HG03039 (cell line): ENCODE measurements around the gene TEX19.

Experiments used
- ATAC-seq: cut with Tn5 transposase; IDR thresholded peaks from one replicate; pipeline ENCODE4 v1.9.1; 2021; ENCODE audit warnings: mild to moderate bottlenecking, moderate library complexity; ENCODE audit not compliant: unreplicated experiment

Gene TEX19, protein sequence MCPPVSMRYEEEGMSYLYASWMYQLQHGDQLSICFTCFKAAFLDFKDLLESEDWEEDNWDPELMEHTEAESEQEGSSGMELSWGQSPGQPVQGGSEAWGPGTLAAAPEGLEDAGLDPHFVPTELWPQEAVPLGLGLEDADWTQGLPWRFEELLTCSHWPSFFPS

DNA sequence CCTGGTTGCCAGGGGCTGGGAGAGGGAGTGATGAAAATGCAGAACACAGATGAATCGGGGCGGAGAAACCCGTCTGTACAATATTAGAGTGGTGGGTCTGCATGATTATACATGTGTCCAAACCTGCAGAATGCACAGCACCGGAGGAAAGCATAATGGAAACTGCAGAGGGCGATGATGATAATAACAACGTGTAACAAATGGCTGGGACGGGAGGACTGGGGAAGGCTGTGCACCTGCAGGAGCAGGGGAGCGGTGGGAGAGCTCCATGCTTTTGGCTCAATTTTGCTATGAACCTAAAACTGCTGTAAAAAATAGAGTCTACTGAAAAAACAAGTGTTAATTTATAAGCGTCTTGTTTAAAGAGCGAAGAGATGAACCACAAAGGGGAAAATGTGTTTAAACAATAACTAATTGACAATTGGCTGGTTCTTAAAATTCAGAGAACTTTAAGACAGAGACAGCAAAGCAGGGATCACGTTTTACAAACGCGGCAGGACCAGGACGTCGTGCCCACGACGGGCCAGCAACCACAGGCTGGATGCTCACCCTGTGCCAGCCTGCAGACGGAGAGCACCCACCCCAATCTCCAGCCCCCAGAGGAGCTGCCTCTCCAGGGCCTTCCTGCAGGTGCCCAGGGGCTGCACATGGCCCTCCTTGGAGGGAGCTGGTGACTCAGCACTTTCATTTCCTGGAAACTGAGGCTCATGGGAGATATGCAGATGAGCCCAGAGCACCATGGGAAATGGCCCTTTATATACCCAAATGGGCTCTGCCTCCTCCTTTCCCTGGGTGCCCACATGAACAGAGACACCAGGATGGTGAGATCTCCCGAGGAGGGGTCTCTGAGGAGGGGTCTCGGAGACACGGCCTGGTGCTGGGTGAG, at the start of gene TEX19:
Gene TEX19 (plus strand): TSS at position 783 of the 886 bp plus-strand sequence. CDS start 2,904 bp downstream, outside the sequence.
- no peak for ATAC-seq

DNA sequence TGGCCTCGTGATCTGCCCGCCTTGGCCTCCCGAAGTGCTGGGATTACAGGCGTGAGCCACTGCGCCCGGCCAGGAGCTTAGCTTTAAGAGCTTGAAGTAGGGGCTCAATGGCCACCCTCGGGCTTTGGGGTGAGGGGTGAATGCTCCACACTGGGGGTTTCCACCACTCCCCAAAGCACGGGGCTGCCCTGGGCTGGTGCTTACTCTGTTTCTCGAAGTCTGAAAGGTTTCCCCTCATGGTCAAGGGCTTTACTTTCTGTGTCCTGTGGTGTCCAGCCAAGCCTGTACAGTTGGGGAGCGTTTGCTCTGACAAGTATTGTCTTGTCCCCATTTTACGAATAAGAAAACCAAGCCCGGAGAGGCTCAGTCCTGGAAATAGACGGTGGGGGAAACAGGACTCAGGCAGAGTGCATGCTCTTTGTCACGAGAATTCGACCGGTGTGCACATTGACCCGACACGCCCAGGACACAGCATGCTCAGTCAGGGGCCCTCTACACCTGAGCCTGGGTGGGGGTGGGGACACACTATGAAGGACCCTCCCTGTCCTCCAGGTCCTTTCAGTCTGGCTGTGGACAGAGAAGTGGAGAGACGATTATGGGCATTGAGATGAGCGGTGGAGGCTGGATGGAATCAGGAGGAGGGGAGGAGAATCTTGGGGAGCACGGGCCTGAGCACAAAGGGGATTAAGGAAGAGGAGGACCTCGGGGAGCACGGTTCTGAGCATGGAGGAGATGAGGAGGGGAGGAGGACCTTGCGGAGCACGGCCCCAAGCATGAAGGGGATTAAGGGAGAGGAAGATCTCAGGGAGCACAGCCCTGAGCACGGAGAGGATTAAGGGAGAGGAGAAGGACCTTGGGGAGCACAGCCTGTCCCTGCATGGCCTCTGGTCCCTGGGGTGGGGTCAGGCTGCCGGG, 49.1 kb upstream of the TEX19 start:
- no peak for ATAC-seq

DNA sequence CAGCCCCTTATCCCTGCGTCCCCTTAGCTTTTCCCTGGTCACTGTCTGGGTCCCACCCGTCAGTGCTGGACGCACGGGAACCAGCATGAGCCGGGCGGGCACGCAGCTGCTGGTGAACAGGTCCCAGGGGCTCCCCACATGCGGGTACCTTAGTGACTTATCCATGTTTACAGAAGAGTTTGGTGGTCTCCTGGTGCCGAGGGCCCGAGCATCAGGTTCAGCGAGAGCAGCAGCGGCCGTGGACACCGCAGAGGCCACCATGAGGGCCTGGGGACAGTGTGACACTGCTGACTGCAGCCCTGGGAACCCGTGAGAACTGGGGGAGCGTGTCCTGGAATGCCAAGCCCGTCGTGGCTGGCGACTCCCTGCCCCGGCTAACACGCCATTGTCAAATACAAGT, 48.2 kb upstream of the TEX19 start:
- ATAC-seq, result no peak

DNA sequence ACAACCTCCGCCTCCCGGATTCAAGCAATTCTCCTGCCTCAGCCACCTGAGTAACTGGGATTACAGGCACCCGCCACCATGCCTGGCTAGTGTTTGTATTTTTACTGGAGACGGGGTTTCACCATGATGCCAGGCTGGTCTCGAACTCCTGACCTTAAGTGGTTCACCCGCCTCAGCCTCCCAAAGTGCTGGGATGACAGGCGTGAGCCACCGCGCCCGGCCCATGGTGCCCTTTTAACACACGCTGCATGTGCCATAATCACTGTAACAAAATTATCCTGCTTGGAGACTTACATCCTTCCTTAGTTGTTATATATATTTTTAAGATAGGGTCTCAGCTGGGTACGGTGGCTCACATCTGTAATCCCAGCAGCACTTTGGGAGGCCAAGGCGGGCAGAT, 47.1 kb upstream of the TEX19 start:
- ATAC-seq, result no peak

DNA sequence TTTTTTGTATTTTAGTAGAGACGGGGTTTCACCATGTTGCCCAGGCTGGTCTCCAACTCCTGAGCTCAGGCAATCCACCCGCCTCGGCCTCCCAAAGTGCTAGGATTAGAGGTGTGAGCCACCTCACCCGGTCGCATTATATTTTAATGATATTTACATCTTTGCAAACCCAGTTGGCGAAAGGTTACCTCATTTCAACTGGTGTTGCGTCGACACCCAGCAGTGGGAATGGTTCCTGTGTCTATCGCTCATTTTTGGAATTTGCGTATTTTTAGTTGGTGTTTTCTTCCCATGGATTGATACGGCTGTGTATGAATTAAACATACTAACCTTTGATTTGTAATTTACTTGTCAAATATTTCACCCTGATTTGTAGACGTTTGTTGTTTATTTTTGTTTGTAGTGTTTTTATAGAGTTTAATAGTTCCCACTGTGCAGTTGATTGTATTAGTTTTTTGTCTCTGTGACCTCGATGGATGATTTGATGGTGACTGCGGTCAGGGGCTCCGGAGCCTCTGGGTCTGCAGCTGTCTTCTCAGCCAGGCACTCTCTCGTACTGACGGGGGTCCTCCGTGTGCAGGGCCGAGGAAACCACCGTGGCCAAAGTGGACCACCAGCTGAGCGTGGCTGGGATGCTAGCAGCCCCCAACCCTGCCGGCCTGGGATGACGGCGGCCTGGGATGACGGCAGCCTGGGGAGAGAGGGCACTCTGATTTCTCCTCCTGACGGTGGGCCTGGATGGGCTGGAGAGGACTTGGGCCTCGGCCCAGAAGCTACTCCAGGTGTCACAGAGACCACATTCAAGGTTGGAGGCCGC, 45.6 kb upstream of the TEX19 start:
- ATAC-seq, result no peak

DNA sequence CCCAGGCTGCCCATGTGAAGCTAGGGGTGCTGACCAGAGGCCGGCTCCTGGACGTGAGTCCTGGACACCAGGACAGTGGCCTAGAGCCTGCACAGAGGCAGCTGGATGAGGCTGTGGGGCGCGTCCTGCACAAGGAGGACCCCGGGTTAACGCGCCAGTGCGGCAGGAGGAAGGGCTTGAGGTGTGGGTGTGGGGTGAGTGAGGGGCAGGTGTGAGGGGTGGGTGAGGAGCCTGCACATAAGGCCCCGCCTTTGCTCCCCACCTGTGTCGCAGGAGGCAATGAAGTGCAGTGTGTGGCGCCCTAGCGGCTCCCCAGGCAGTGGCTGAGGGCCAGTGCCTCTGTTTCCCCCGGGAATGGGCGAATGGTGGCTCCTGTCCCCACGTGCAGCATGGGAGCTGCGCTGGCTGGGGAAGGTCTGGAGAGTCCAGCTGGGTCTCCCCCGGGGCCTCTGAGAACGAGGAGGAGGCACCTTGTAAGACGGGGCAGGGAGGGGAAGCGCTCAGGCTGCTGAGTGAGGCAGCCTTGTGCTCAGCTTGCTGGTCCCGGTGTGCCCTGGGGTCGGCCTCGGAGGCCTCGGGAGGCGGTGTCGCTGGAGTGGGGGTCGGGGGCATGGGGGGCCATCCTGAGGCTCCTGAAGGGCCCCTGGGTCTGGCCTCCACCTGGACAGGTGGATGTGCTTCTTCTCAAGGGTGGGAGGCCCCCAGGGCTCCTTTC, 44.9 kb upstream of the TEX19 start:
- ATAC-seq, result no peak

DNA sequence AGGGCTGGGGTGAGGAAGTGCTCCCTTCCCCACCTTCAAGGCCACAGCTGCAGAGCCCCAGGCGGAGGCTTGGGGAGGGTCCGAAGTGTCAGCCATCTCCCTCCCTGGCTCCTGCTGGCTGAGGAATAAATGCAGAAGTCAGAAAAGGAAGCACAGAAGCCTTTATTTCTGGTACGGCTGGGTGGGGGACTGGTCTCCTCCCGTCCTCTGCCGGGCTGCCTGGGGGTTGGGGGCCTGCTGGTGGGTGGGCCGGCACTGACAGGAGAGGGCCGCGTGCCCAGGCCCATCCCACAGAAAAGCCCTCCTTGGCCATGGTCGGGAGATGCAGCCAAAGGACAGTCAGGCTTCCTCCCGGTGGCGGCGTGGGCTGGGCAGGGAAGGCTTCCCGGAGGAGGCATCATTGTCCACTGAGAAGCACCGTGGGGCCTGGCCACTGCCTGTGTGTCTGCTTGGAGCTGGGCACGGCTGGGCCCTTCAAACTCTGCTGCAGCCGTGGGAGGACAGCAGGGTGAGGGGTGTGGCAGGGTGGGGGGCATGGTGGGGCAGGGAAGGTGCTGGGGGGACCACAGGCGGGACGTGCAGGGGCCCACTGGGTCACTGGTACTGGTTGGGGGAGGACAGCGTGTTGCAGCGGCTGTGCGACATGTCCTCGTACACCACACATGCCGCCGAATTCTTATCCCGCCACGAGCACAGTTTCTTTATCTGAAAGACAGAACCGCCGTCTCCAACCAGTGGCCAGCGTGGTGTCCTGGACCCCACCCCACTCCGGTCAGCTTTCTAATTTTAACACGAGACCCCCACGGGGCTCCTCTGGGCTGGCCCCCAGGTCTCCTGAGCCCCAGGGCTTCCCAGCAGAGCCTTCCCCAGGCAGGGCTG, 44.1 kb upstream of the TEX19 start:
- ATAC-seq, result no peak

DNA sequence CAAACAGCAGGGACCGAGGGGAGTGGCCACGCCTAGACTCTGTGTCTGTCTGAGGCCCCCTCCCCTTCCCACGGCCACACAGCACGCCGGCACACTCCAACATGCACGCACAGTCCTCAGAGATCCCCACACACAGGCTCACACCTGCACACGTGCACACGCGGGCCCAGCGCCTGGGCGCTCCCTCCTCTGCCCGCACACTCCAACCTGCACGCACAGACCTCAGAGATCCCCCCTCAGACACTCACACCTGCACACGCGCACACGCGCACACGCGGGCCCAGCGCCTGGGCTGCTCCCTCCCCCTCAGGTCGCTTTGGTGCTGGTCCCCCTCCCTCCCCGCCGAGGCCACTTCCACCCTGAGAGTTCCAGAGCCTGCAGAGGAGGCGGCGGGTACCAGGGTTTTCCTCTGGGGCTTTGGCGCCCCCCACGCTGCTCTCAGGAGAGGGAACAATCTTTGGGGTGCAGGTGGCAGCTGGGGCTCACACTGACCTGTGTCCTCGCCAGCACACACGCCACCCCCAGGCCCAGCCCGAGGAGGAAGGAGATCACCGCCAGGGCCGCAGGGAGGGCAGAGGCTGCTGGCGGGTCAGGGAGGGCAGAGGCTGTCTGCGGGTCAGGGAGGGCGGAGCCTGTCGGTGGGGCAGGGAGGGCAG, 43.2 kb upstream of the TEX19 start:
- ATAC-seq, result no peak

DNA sequence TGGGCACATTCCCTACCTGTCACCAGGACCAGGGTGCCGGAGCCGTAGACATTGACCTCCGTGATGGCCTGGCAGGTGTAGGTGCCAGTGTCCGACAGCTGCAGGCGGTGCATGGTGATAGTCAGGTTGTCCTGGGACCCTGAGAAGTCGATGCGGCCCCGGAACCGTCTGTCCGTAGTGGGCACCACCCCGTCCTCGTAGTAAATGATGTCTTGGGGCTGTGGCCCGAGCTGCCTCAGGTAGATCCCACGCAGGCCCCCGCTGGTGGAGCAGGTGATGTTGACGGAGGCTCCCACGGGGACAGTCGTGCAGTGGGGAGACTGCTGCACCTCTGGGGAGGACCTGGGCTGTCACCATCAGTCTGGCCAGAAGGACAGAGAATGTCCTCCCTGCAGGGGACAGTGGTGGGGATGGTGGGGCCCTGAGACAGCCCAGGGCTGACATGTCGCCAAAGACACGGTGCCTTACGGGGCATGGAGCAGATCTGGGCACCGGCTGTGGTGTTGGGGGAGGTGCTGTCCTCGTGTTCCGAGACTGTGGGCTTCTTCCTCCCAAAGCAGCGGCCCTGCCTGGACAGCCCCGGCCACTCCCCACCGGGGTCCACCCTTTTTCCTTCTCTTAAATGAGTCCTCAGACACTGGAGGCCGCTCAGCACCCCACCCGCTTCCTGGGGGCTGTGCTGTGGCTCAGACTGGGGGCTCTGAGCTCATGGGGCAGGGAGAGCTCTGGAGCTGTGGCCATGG, 42.2 kb upstream of the TEX19 start:
- ATAC-seq, result no peak

DNA sequence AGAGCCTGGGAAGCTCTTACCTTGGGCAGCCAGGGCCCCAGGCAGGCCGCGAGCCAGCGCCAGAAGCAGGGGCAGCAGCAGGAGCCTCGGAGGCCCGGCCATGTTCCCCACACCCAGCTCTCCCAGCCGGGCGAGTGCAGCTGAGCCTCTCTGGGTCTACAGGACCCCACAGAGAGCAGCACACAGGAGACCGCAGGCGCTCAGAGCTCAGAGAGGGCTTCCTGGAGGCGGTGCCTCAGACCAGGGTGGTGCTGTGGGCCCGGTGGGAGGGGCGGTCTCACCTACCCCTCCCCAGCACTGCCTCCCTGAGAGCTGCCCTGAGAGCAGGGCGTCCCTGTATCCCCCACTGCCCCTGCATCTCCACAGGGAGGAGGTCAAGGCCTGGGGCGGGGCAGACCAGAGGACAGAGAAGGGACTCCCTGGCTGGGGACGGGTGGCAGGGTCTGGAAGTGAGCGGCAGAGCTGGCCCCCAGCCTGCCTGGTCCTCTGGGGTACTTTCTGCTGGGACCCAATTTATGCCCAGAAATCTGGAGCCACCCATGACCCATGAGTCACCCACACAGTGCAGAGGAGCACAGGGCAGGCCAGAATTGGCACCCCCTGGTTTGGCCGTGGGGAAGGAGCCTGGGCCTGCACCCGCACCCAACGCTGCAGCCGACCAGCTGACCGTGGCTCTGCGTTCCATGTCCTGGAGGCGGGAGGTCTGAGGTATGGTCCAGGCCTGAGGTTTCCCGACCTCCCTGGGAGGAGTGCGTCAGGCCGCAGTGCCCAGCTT, 41.5 kb upstream of the TEX19 start, which contains the start of gene CD7:
Gene CD7 (minus strand): TSS at position 215 of the 775 bp plus-strand sequence. CDS start 113 bp downstream, at position 102.
- ATAC-seq, result no peak

DNA sequence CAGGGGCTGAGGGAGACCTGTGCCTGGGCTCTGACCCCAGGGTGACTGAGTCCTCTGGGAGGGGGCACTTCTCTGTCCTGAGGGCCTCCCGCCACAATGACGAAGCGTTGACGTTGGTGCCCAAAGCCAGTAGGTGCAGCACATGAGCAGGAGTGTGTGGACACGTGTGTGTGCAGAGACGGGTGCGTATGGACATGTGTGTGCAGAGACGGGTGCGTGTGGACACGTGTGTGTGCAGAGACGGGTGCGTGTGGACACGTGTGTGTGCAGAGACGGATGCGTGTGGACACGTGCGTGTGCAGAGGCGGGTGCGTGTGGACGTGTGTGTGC, 40.9 kb upstream of the TEX19 start:
- ATAC-seq, result no peak

DNA sequence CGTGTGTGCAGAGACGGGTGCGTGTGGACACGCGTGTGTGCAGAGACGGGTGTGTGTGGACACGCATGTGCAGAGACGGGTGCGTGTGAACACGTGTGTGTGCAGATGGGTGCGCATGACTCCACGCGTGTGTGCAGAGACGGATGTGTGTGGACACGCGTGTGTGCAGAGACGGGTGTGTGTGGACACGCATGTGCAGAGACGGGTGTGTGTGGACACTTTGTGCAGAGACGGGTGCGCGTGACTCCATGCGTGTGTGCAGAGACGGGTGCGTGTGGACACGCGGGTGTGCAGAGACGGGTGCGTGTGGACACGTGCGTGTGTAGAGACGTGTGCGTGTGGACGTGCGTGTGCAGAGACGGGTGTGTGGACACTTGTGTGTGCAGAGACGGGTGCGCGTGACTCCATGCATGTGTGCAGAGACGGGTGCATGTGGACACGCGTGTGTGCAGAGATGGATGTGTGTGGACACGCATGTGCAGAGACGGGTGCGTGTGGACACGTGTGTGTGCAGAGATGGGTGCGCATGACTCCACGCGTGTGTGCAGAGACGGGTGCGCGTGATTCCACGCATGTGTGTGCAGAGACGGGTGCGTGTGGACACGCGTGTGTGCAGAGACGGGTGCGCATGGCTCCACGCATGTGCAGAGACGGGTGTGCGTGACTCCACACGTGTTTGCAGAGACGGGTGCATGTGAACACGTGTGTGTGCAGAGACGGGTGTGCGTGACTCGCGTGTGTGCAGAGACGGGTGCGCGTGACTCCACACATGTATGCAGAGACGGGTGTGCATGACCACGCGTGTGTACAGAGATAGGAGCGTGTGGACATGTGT, 40.1 kb upstream of the TEX19 start:
- no peak for ATAC-seq

DNA sequence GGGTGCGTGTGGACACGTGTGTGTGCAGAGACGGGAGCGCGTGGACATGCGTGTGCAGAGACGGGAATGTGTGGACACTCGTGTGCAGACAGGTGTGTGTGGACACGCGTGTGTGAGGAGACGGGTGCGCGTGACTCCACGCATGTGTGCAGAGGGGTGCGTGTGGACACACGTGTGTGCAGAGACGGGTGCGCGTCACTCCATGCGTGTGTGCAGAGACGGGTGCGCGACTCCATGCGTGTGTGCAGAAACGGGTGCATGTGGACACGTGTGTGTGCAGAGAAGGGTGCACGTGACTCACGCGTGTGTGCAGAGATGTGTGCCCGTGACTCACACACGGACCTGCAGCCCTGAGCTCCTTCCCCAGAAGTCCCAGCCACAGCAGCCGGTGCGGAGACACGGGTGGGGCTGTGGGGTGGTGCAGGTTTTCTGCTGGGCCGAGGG, 39.4 kb upstream of the TEX19 start:
- ATAC-seq, result no peak

DNA sequence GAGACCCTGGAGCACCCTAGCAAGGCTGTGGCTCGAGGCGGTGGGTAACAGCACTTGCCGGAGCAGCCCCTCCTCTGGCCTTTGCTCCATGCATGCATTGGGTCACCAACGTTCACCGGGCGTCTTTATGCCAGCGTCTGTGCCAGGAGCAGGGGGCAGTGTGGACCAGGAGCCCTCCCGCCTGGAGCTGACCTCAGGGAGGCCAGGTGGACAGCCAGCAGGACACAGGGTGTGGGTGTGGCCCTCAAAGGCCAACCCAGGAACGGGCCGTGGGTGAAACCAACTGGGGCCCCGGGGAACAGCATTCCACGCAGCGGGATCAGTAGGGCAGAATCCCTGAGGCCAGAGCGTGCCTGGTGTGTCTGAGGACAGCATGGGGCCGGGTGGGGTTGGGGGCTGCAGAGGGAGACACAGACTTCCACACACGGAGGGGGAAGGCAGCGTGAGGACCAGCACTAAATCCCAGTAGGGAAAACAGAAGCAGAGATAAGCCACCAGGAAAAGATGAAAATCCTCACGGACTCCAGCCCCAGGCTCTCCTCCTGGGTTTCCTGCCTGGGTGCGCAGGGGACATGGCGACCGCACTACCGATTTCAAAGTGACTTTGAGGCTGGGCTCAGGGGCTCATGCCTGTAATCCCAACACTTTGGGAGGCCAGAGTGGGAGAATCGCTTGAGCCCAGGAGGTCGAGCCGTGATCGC, 38.8 kb upstream of the TEX19 start:
- no peak for ATAC-seq
